HepG2 (cell line): ENCODE data around the gene CKB. TPM values are rescaled to one million over a fixed set of nuclear protein-coding genes. Genes with fewer than 3 reads are reported as not detected.

Experiments
- DMAP1 ChIP-seq: IDR thresholded peaks from 2 replicates; pipeline ENCODE4 v1.6.1; 2016
- DRAP1 ChIP-seq: IDR thresholded peaks from 2 replicates; pipeline ENCODE4 v1.6.1; 2016; ENCODE audit warnings: missing genetic modification reagents, missing compliant biosample characterization
- GFI1 ChIP-seq: sonication (generic); formaldehyde crosslinking; IDR thresholded peaks from 2 replicates; pipeline ENCODE4 v1.5.0; 2020; ENCODE audit warnings: missing genetic modification reagents, mild to moderate bottlenecking, borderline replicate concordance
- MIER3 ChIP-seq: IDR thresholded peaks from 2 replicates; pipeline ENCODE4 v1.6.1; 2016; ENCODE audit warnings: missing compliant biosample characterization, borderline replicate concordance
- PCBP1 ChIP-seq: fragments of 200-400 bp; formaldehyde crosslinking; IDR thresholded peaks from 2 replicates; pipeline ENCODE4 v1.6.1; 2017; ENCODE audit warnings: mild to moderate bottlenecking, low read depth, low read length, borderline replicate concordance
- PHB2 ChIP-seq: fragments of 450-650 bp; IDR thresholded peaks from 2 replicates; pipeline ENCODE4 v1.6.1; 2018; ENCODE audit not compliant: partially characterized antibody
- PPARG ChIP-seq: conservative IDR thresholded peaks from 2 replicates; pipeline ENCODE4 v1.6.1; 2016; ENCODE audit warnings: missing biosample characterization, missing genetic modification reagents
- SETDB1 ChIP-seq: sonication (generic); formaldehyde crosslinking; IDR thresholded peaks from 2 replicates; pipeline ENCODE4 v1.5.1; 2020; ENCODE audit warnings: missing genetic modification reagents, mild to moderate bottlenecking, borderline replicate concordance
- SIX4 ChIP-seq: sonication (generic); formaldehyde crosslinking; IDR thresholded peaks from 2 replicates; pipeline ENCODE4 v1.4.0; 2020; ENCODE audit warnings: missing genetic modification reagents
- SMAD9 ChIP-seq: sonication (generic); formaldehyde crosslinking; IDR thresholded peaks from 2 replicates; pipeline ENCODE4 v1.5.1; 2020; ENCODE audit warnings: mild to moderate bottlenecking, missing genetic modification reagents
- UBTF ChIP-seq: sonication (generic); formaldehyde crosslinking; IDR thresholded peaks from 2 replicates; pipeline ENCODE4 v1.4.0; 2020; ENCODE audit warnings: mild to moderate bottlenecking, missing genetic modification reagents
- ZNF264 ChIP-seq: sonication (generic); formaldehyde crosslinking; IDR thresholded peaks from 2 replicates; pipeline ENCODE4 v1.4.0; 2020; ENCODE audit warnings: missing genetic modification reagents
- ZNF34 ChIP-seq: sonication (generic); formaldehyde crosslinking; IDR thresholded peaks from 2 replicates; pipeline ENCODE4 v1.4.0; 2020; ENCODE audit warnings: mild to moderate bottlenecking, missing genetic modification reagents, borderline replicate concordance
- ZNF605 ChIP-seq: sonication (generic); formaldehyde crosslinking; IDR thresholded peaks from 2 replicates; pipeline ENCODE4 v1.8.0; 2022; ENCODE audit warnings: mild to moderate bottlenecking, missing genetic modification reagents
- ZSCAN12 ChIP-seq: sonication (generic); formaldehyde crosslinking; IDR thresholded peaks from 2 replicates; pipeline ENCODE4 v1.9.0; 2021; ENCODE audit warnings: mild to moderate bottlenecking, missing genetic modification reagents
- polyA plus RNA-seq, 8 experiments: library from polyadenylated mRNA; depleted of rRNA in 3 of 8; stranded (reverse) in 7 of 8; unstranded in 1 of 8; fragments of >200 nt; fragmentation: Illumina TruSeq in 4 of 8; extraction: Trizol in 4 of 8; gene quantifications; 2 replicates each; pipeline versions ENCODE4 v1.2.1 to v1.2.3, GENCODE V29; 2011 to 2016; ENCODE audit warnings: low read depth in 4 of 8, missing spikeins in 1 of 8, mixed read lengths in 1 of 8; ENCODE audit not compliant: insufficient read depth in 1 of 8
- total RNA-seq, 5 experiments: library from RNA; depleted of rRNA; stranded (reverse); fragments of >200 nt; fragmentation: Illumina TruSeq; extraction: Trizol; gene quantifications; 2 replicates each; pipeline ENCODE4 v1.2.3, GENCODE V29; 2016; ENCODE audit warnings: low read depth in 1 of 5

CKB gene
- total and polyA plus RNA-seq, 2 of the 13 experiments (the other 11 are each of a cell fraction or from before 2014, with no cell fraction given): 82.3 to 217 TPM

GRCh38 chr14:103483600-103483999 is 39.0 kb downstream of the CKB start (continued):
- TF ChIP-seq PCBP1 (no peak), PHB2 (no peak), PPARG (no peak), ZNF264 (no peak), MIER3 (no peak), ZSCAN12 (CRISPR knock-in tag) (no peak), GFI1 (CRISPR knock-in tag) (no peak), ZNF34 (CRISPR knock-in tag) (no peak), SIX4 (no peak), DRAP1 (CRISPR knock-in tag) (no peak), SETDB1 (CRISPR knock-in tag) (no peak), SMAD9 (CRISPR knock-in tag) (no peak), ZNF605 (CRISPR knock-in tag) (no peak), UBTF (no peak), DMAP1 (CRISPR knock-in tag) (no peak)
